Vagina (tissue), 2 donors: ENCODE data around the gene SPATA1. TPM values are rescaled to one million over a fixed set of nuclear protein-coding genes. Genes with fewer than 3 reads are reported as not detected.
"Not testable (repeated sequence)": the region's sequence is repeated elsewhere in the genome, so short reads cannot be mapped to it uniquely, and the experiment has no call there.

ENCODE experiments used
- DNase-seq, 2 donors: peaks; one replicate each; pipeline ENCODE4 v3.0.0-alpha.2; 2017; ENCODE audit errors: extremely low spot score in 2 of 2
- H3K27ac ChIP-seq: fragments of 200-600 bp; sonication (generic); one replicate; pipeline ENCODE4 v1.5.1; 2019
- H3K27me3 ChIP-seq: fragments of 200-600 bp; sonication (generic); one replicate; pipeline ENCODE4 v1.5.1; 2019
- H3K36me3 ChIP-seq, 2 donors: fragments of 200-600 bp; sonication (generic); one replicate each; pipeline ENCODE4 v1.5.1; 2017 to 2019
- H3K4me1 ChIP-seq: fragments of 200-600 bp; sonication (generic); one replicate; pipeline ENCODE4 v1.5.1; 2019
- H3K4me3 ChIP-seq, 2 donors: fragments of 200-600 bp; sonication (generic); 1 replicate in 1 of 2; 2 replicates in 1 of 2; pipeline ENCODE4 v1.5.1; 2016 to 2019
- H3K9me3 ChIP-seq: fragments of 200-600 bp; sonication (generic); one replicate; pipeline ENCODE4 v1.5.1; 2019
- CTCF ChIP-seq, 3 experiments: fragments of 450-650 bp in 2 of 3; fragments of 200-600 bp in 1 of 3; sonication (generic) in 1 of 3; IDR thresholded peaks; one replicate each; pipeline ENCODE4 v1.5.1; 2017 to 2019; ENCODE audit warnings: antibody characterized with exemption in 3 of 3, mild to moderate bottlenecking in 2 of 3, moderate library complexity in 2 of 3
- POLR2A ChIP-seq, 2 donors: fragments of 450-650 bp; IDR thresholded peaks; one replicate each; pipeline ENCODE4 v1.6.1; 2017; ENCODE audit warnings: antibody characterized with exemption in 2 of 2, mild to moderate bottlenecking in 2 of 2, moderate library complexity in 2 of 2
- POLR2AphosphoS5 ChIP-seq, 2 donors: sonication (generic); formaldehyde crosslinking; IDR thresholded peaks; one replicate each; pipeline ENCODE4 v1.9.0; 2017; ENCODE audit warnings: antibody characterized with exemption in 2 of 2, mild to moderate bottlenecking in 2 of 2, low read depth in 1 of 2; ENCODE audit not compliant: insufficient read depth in 1 of 2
- intact Hi-C: fragments of 100-400 bp; cut with DNase I; formaldehyde crosslinking; loops from one replicate; pipeline ENCODE4 v1.15.1; 2023
- total RNA-seq: library from RNA; depleted of rRNA; stranded (reverse); fragments of >200 nt; gene quantifications from one replicate; pipeline ENCODE4 v1.2.3, GENCODE V29; 2016

The SPATA1 gene
- total RNA-seq, 1 donor from 2014 or later = 0.25 TPM

DNA sequence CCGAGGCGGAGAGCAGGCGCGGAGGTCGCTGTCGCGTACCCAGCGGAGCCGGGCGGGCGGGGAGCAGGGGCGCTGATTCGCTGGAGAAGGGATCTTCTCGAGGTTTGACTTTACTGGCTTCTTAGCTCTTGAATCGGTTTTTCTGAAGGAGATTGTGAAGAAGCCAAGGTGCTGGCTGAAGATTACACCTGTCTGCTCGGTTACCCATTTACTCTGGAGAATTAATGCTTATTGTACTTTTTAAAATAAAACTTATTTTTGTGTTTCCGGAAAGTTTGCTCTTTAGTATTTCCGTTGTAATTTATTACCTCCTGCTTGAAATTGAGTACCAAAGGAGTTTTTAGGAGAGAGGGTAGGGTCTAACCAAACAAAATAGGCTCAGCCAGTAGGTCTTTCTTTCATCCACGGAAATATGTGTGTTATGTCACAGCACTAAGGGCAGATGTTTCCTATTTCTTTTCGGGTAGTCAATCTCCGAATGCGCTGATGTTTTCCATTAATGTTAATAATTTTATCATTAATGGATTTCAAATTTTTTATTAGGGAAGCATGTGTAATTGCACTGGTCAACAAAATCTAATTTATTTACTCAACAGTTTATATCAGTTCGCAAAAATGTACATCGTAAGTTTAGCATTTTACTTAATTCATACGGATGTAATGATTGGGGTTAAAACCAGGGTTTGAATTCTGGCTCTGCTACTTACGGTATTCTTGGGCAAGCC, 705 bp downstream of the SPATA1 start:
- no peak for TF ChIP-seq CTCF (IDR thresholded peaks at IDR 0.05)
- TF ChIP-seq POLR2AphosphoS5 (IDR thresholded peaks at IDR 0.05; ENCODE audit: insufficient read depth in 1 of 2, low read depth in 1 of 2) = no peak
- TF ChIP-seq POLR2A (IDR thresholded peaks at IDR 0.05) = no peak
- no peaks in the 10 kb centered on the region for H3K9me3 ChIP-seq
- H3K4me3 ChIP-seq = peak overlapping the region; percentile 62 to 90
- DNase-seq = no peak
- peaks cover 37% of the 10 kb centered on the region for H3K4me1 ChIP-seq
- H3K27ac ChIP-seq = peak overlapping the region; percentile 95
- H3K36me3 ChIP-seq = no peaks in the 10 kb centered on the region
- intact Hi-C loops = loop anchor here (10.0 kb wide), 1 partner anchor 748 kb away; the partner anchor contains the start of gene C1orf52
- no peaks in the 10 kb centered on the region for H3K27me3 ChIP-seq

DNA sequence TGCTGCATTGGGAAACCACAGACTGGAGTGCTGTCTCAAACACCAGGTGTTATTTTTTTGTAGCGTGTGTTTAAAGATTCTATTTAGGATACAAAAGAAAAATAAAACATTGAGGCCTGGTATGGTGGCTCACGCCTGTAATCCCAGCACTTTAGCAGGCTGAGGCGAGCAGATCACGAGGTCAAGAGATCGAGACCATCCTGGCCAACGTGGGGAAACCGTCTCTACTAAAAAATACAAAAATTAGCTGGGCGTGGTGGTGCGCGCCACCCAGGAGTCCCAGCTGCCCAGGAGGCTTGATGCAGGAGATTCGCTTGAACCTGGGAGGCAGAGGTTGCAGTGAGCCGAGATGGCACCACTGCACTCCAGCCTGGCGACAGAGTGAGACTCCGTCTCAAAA, 1.7 kb downstream of the SPATA1 start:
- intact Hi-C loops = loop anchor here (10.0 kb wide), 1 partner anchor 747 kb away; the partner anchor contains the start of gene C1orf52
- not testable (repeated sequence) for DNase-seq, H3K36me3 ChIP-seq, H3K9me3 ChIP-seq, H3K27ac ChIP-seq, H3K27me3 ChIP-seq, H3K4me3 ChIP-seq
- peaks cover 28% of the 10 kb centered on the region for H3K4me1 ChIP-seq

DNA sequence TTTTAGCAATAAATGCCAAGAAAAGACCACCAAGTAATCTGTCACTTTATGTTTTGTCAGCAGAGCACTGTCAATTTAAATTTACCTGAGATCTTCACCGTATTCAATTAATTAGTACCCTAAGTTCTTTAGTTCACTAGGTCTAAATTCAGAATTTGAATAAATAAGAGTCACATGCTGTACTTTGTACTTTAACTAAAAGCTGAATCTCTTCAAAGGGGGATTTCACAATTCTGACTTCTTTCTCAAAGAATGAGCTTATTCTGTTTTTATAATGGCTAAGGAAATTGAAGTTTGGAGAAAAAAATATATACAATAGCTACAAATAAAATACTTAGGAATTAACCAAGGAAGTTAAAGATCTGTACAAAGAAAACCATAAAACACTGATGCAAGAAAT, 2.3 kb downstream of the SPATA1 start:
- H3K27ac ChIP-seq = no peak overlapping the region
- H3K4me1 ChIP-seq = peaks cover 22% of the 10 kb centered on the region
- intact Hi-C loops = loop anchor here (10.0 kb wide), 1 partner anchor 746 kb away; the partner anchor contains the start of gene C1orf52
- H3K27me3 ChIP-seq = no peaks in the 10 kb centered on the region
- DNase-seq = no peak
- TF ChIP-seq POLR2A (IDR thresholded peaks at IDR 0.05) (no peak), CTCF (IDR thresholded peaks at IDR 0.05) (no peak), POLR2AphosphoS5 (IDR thresholded peaks at IDR 0.05; ENCODE audit: insufficient read depth in 1 of 2, low read depth in 1 of 2) (no peak)
- H3K36me3 ChIP-seq = no peaks in the 10 kb centered on the region
- H3K9me3 ChIP-seq = no peaks in the 10 kb centered on the region
- no peak overlapping the region for H3K4me3 ChIP-seq

DNA sequence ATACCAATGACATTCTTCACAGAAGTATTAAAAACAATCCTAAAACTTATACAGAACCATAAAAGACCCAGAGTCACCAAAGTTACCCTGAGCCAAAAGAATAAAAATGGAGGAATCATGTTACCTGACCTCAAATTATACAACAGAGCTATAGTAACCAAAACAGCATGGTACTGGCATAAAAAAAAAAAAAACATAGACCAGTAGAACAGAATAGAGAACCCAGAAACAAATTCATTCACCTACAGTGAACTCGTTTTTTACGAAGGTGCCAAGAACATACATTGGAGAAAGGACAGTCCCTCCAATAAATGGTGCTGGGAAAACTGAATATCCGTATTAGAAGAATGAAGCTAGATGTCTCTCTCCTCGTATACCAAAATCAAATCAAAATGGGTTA, 2.8 kb downstream of the SPATA1 start:
- Histone ChIP-seq H3K9me3 (no peaks in the 10 kb centered on the region), H3K4me3 (no peak overlapping the region), H3K27ac (no peak overlapping the region), H3K36me3 (no peaks in the 10 kb centered on the region), H3K4me1 (peaks cover 17% of the 10 kb centered on the region), H3K27me3 (no peaks in the 10 kb centered on the region)
- intact Hi-C loops = loop anchor here (10.0 kb wide), 1 partner anchor 746 kb away; the partner anchor contains the start of gene C1orf52
- TF ChIP-seq POLR2AphosphoS5 (IDR thresholded peaks at IDR 0.05; ENCODE audit: insufficient read depth in 1 of 2, low read depth in 1 of 2) (no peak), POLR2A (IDR thresholded peaks at IDR 0.05) (no peak), CTCF (IDR thresholded peaks at IDR 0.05) (no peak)
- no peak for DNase-seq

DNA sequence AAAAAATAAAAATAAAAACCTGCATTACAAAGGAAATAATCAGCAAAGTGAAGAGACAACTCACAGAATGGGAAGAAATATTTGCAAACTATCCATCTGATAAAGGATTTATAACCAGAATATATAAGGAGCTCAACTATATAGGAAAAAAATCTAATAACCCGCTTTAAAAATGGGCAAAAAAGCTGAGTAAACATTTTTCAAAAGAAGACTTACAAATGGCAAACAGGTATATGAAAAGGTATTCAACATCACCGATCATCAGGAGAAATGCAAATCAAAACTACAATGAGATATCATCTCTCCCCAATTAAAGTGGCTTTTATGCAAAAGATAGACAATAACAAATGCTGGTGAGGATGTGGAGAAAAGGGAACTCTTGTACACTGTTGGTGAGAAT, 4.0 kb downstream of the SPATA1 start:
- Histone ChIP-seq H3K27me3 (no peaks in the 10 kb centered on the region), H3K27ac (no peak overlapping the region), H3K4me1 (peaks cover 7% of the 10 kb centered on the region), H3K36me3 (no peaks in the 10 kb centered on the region), H3K4me3 (no peak overlapping the region), H3K9me3 (no peaks in the 10 kb centered on the region)
- TF ChIP-seq POLR2A (IDR thresholded peaks at IDR 0.05) (no peak), CTCF (IDR thresholded peaks at IDR 0.05) (no peak)
- intact Hi-C loops = no loop called here
- no peak for DNase-seq
